GM12878 (cell line): Measurements from ENCODE around the gene MAP2K4. TPM values are rescaled to one million over a fixed set of nuclear protein-coding genes. Genes with fewer than 3 reads are reported as not detected.
"Not testable (repeated sequence)": the region's sequence is repeated elsewhere in the genome, so short reads cannot be mapped to it uniquely, and the experiment has no call there.

ENCODE experiments used
- ATAC-seq: fragments of 200-7000 bp; cut with Tn5 transposase; 3 replicates; pipeline ENCODE4 v1.9.1; 2020; ENCODE audit warnings: mild to moderate bottlenecking, moderate library complexity
- BruUV-seq: library from RNA; stranded (reverse); fragments of 400-500 nt; replicated peaks from 2 replicates; lab custom pipeline; 2021; lab: Mats Ljungman, UMichigan
- CTCF ChIA-PET: fragments of 300-600 bp; sonication (Branson Sonifier 250); formaldehyde crosslinking; extraction: SDS; loops from one replicate; lab custom pipeline; 2021; ENCODE audit warnings: inconsistent platforms; lab: Yijun Ruan, JAX
- POLR2A ChIA-PET: fragments of 350-600 bp; formaldehyde crosslinking; extraction: SDS; loops from one replicate; lab custom pipeline; 2021; ENCODE audit warnings: inconsistent platforms; lab: Charles Lee
- RAD21 ChIA-PET: fragments of 300-600 bp; sonication (Branson Sonifier 250); formaldehyde crosslinking; loops from one replicate; lab custom pipeline; 2023; ENCODE audit warnings: antibody characterized with exemption; ENCODE audit not compliant: unreplicated experiment; lab: Charles Lee
- SMC1A ChIA-PET: fragments of 300-600 bp; sonication (Branson Sonifier 250); formaldehyde crosslinking; loops from one replicate; lab custom pipeline; 2023; ENCODE audit not compliant: unreplicated experiment, uncharacterized antibody; lab: Charles Lee
- DNase-seq: peaks from one replicate; pipeline ENCODE4 v3.0.0-alpha.2; 2011; ENCODE audit warnings: low read depth, low spot score
- FAIRE-seq: peaks from 3 replicates; lab custom pipeline; 2011; peaks lifted over from hg19 to GRCh38; lab: Jason Lieb, UNC
- H2AFZ ChIP-seq: 2 replicates; pipeline ENCODE4 v1.6.0; 2011; ENCODE audit warnings: low read depth, low read length, control low read depth; ENCODE audit not compliant: control insufficient read depth
- H3K27ac ChIP-seq: 2 replicates; pipeline ENCODE4 v1.5.1; 2011; ENCODE audit warnings: control low read depth; ENCODE audit not compliant: control insufficient read depth, insufficient read depth
- H3K27me3 ChIP-seq, 2 experiments: replicated peaks in 1 of 2; 2 replicates each; pipeline versions ENCODE4 v1.6.0 to v1.6.1; 2011; ENCODE audit warnings: low read length in 1 of 2; ENCODE audit not compliant: control insufficient read depth in 2 of 2, insufficient read depth in 2 of 2
- H3K36me3 ChIP-seq, 2 experiments: 2 replicates each; pipeline ENCODE4 v1.5.1; 2011; ENCODE audit warnings: low read length in 1 of 2; ENCODE audit not compliant: control insufficient read depth in 2 of 2, insufficient read depth in 2 of 2
- H3K4me1 ChIP-seq: 2 replicates; pipeline ENCODE4 v1.6.1; 2011; ENCODE audit warnings: mild to moderate bottlenecking, low read length, moderate library complexity, mixed read lengths; ENCODE audit not compliant: control insufficient read depth, insufficient read depth
- H3K4me2 ChIP-seq: 2 replicates; pipeline ENCODE4 v1.6.0; 2011; ENCODE audit warnings: control low read depth; ENCODE audit not compliant: control insufficient read depth, insufficient read depth
- H3K4me3 ChIP-seq: fragments of 200-600 bp; sonication (generic); 2 replicates; pipeline ENCODE4 v1.5.1; 2016
- H3K79me2 ChIP-seq: 2 replicates; pipeline ENCODE4 v1.6.0; 2011; ENCODE audit warnings: low read length; ENCODE audit not compliant: control insufficient read depth, insufficient read depth
- H3K9ac ChIP-seq: 2 replicates; pipeline ENCODE4 v1.8.0; 2011; ENCODE audit warnings: low read length, control low read depth, mixed read lengths; ENCODE audit not compliant: control insufficient read depth, insufficient read depth
- H3K9me3 ChIP-seq: replicated peaks from 3 replicates; pipeline ENCODE4 v1.5.1; 2011; ENCODE audit warnings: mild to moderate bottlenecking, low read length; ENCODE audit not compliant: control insufficient read depth, insufficient read depth
- H4K20me1 ChIP-seq: 2 replicates; pipeline ENCODE4 v1.6.0; 2011; ENCODE audit not compliant: control insufficient read depth, insufficient read depth
- CTCF ChIP-seq, 3 experiments: IDR thresholded peaks in 2 of 3; conservative IDR thresholded peaks in 1 of 3; 2 replicates each; pipeline ENCODE4 v1.5.1; 2011; ENCODE audit warnings: low read depth in 3 of 3, low read length in 3 of 3, mild to moderate bottlenecking in 3 of 3, control low read depth in 2 of 3, moderate library complexity in 2 of 3, inconsistent platforms in 1 of 3, mixed read lengths in 1 of 3; ENCODE audit not compliant: control insufficient read depth in 2 of 3, insufficient read depth in 1 of 3; ENCODE audit errors: extremely low read depth in 1 of 3
- EED ChIP-seq: sonication (generic); IDR thresholded peaks from 2 replicates; pipeline ENCODE4 v1.6.1; 2016; ENCODE audit warnings: antibody characterized with exemption, low read depth
- PBX3 ChIP-seq: IDR thresholded peaks from 2 replicates; pipeline ENCODE4 v1.6.1; 2011; ENCODE audit warnings: mild to moderate bottlenecking, low read depth, low read length, moderate library complexity; ENCODE audit not compliant: insufficient replicate concordance
- YBX1 ChIP-seq: fragments of 450-650 bp; IDR thresholded peaks from 2 replicates; pipeline ENCODE4 v1.6.1; 2016; ENCODE audit warnings: antibody characterized with exemption
- WGBS: methylation state at CpG from one replicate; pipeline ENCODE4 v1.1.6; 2016; ENCODE audit warnings: low lambda C conversion rate; ENCODE audit not compliant: insufficient replicate concordance, insufficient coverage; ENCODE audit errors: missing lambda C conversion rate; 5-methylcytosine and 5-hydroxymethylcytosine counted together
- in situ Hi-C: fragments of 300-500 bp; cut with MboI; formaldehyde crosslinking; loops from 9 replicates; pipeline ENCODE4 v1.14.3; 2018; ENCODE audit warnings: mixed read lengths
- intact Hi-C: fragments of 100-400 bp; cut with micrococcal nuclease; formaldehyde crosslinking; loops from one replicate; pipeline ENCODE4 v1.14.2; 2022; ENCODE audit not compliant: unreplicated experiment
- polyA plus RNA-seq, 11 experiments: library from polyadenylated mRNA; depleted of rRNA in 4 of 11; unstranded in 6 of 11; stranded (reverse) in 5 of 11; fragments of >200 nt; fragmentation: Nextera tagmentation in 4 of 11; fragmentation: Illumina TruSeq in 1 of 11; extraction: Ambion mirVana in 4 of 11; extraction: Trizol in 1 of 11; gene quantifications; 1 replicate in 1 of 11; 2 replicates in 10 of 11; pipeline versions ENCODE4 v1.2.1 to v1.2.3, GENCODE V29; 2011 to 2016; ENCODE audit warnings: inconsistent platforms in 2 of 11, missing spikeins in 2 of 11, low read depth in 1 of 11
- total RNA-seq, 4 experiments: library from RNA; depleted of rRNA in 3 of 4; stranded (reverse); fragments of >200 nt in 3 of 4; fragmentation: Illumina TruSeq in 1 of 4; extraction: Trizol in 1 of 4; gene quantifications; 2 replicates each; pipeline versions ENCODE4 v1.2.1 to v1.2.3, GENCODE V29; 2013 to 2021

The MAP2K4 gene
- total and polyA plus RNA-seq, 10 of the 15 experiments (the other 5 are each of a cell fraction or from before 2014, with no cell fraction given): 5.4 to 34.1 (median 25.5) TPM

- SMC1A ChIA-PET: no interaction called here
- Histone ChIP-seq H3K27ac (no peak overlapping the region), H3K9ac (no peak overlapping the region), H3K4me1 (no peaks in the 10 kb centered on the region), H2AFZ (no peak overlapping the region), H3K79me2 (no peaks in the 10 kb centered on the region), H3K36me3 (peaks cover 0 to 3% of the 10 kb centered on the region in 2 experiments), H3K9me3 (peaks cover 4% of the 10 kb centered on the region; the same call in 2 of the 3 replicates), H3K4me3 (no peak overlapping the region), H3K27me3 (no peaks in the 10 kb centered on the region)
- FAIRE-seq: no peak
- in situ Hi-C loops: no loop called here
- ATAC-seq: no peak
- TF ChIP-seq CTCF (IDR thresholded peaks at IDR 0.05 in 2 of 3, conservative IDR thresholded peaks at IDR 0.05 in 1 of 3; ENCODE audit: control insufficient read depth in 2 of 3, extremely low read depth in 1 of 3, insufficient read depth in 1 of 3, low read depth in 3 of 3, low read length in 3 of 3): no peak
- TF ChIP-seq EED: no peak
- no peak for TF ChIP-seq YBX1
- no peak for TF ChIP-seq PBX3
- TF ChIP-seq, all 136 proteins: peak for 0
- Histone ChIP-seq H3K4me2 (no peak overlapping the region), H4K20me1 (no peaks in the 10 kb centered on the region)
- ChIA-PET CTCF (no interaction called here), POLR2A (no interaction called here), RAD21 (no interaction called here)
- no TSS peak for BruUV-seq
- no peak for DNase-seq
- WGBS: 96% methylated on average over 5 of the region's 5 CpGs
- intact Hi-C loops: no loop called here
These were observed 120.0 kb downstream of the MAP2K4 start for GRCh38 chr17:12140685-12141084.

- WGBS: 38% methylated on average over 8 of the region's 8 CpGs
- H3K27me3 ChIP-seq, DNase-seq, H3K9ac ChIP-seq, H3K4me3 ChIP-seq, H3K79me2 ChIP-seq, H3K36me3 ChIP-seq, H3K4me1 ChIP-seq, intact Hi-C loops, H3K9me3 ChIP-seq, ATAC-seq, CTCF ChIA-PET, RAD21 ChIA-PET, BruUV-seq, POLR2A ChIA-PET, H4K20me1 ChIP-seq, H3K4me2 ChIP-seq, SMC1A ChIA-PET, FAIRE-seq, H3K27ac ChIP-seq, H2AFZ ChIP-seq: not testable (repeated sequence)
- in situ Hi-C loops: loop anchor here (25.0 kb wide), 1 partner anchor 850 kb away; no protein-coding TSS in a partner anchor
These were observed 141.5 kb downstream of the MAP2K4 start for GRCh38 chr17:12162187-12162586.
